ENCODE measurements around the gene MRPL38. TPM values are rescaled to one million over a fixed set of nuclear protein-coding genes. Genes with fewer than 3 reads are reported as not detected.

MRPL38 gene
- total and polyA plus RNA-seq, 2 donors (not counting 1 experiment from before 2014, with no cell fraction given), result 126 to 127 TPM

- no peaks in the 10 kb centered on the region for H3K9me3 ChIP-seq (ENCODE audit: control extremely low read depth in 1 of 3, control insufficient read depth in 2 of 3, insufficient read depth in 1 of 3, low read length in 2 of 3)
- TF ChIP-seq EZH2 (IDR thresholded peaks at IDR 0.05; ENCODE audit: borderline replicate concordance, insufficient read depth, low read depth, low read length, poor library complexity, severe bottlenecking) (no peak), CTCF (IDR thresholded peaks at IDR 0.05) (no peak)
- no peak overlapping the region for H3K9ac ChIP-seq (ENCODE audit: low read length)
- no peak overlapping the region for H3K27ac ChIP-seq (ENCODE audit: low read length in 2 of 2)
- ChIA-PET CTCF (interaction anchor here (1.2 to 5.9 kb wide), 2 partner anchors 15 to 16 kb away, joined by 3 to 52 read pairs; partner anchors contain the start of gene TRIM47), POLR2A (interaction anchor here (0.6 to 1.0 kb wide), 2 partner anchors 27 to 47 kb away, joined by 3 to 6 read pairs; no protein-coding TSS in a partner anchor)
- DNase-seq (no peak), ATAC-seq (ENCODE audit: low read depth) (no peak)
- Mint-ChIP-seq H3K4me1 (peaks cover 24% of the 10 kb centered on the region), H3K27ac (no peak overlapping the region), H3K9me3 (ENCODE audit: insufficient read depth) (no peaks in the 10 kb centered on the region), H3K27me3 (no peaks in the 10 kb centered on the region), H3K4me3 (no peak overlapping the region)
- peaks cover 2 to 12% of the 10 kb centered on the region in 2 experiments for H3K36me3 ChIP-seq (replicated peaks in 1 of 2; ENCODE audit: control extremely low read depth in 1 of 2, control insufficient read depth in 1 of 2, extremely low read depth in 1 of 2, insufficient read depth in 2 of 2, low read length in 1 of 2)
- no peaks in the 10 kb centered on the region for H3K27me3 ChIP-seq (replicated peaks in 1 of 4; ENCODE audit: control extremely low read depth in 1 of 4, control insufficient read depth in 3 of 4, insufficient read depth in 4 of 4, low read length in 3 of 4)
- peaks cover 16 to 19% of the 10 kb centered on the region in 2 donors for H3K4me1 ChIP-seq (ENCODE audit: control insufficient read depth in 2 of 2, insufficient read depth in 2 of 2, low read length in 2 of 2)
- H3K4me3 ChIP-seq (ENCODE audit: control extremely low read depth in 1 of 5, extremely low read depth in 1 of 5, insufficient read depth in 1 of 5, low read depth in 2 of 5, low read length in 4 of 5), result no peak overlapping the region
- H3K4me2 ChIP-seq (replicated peaks; ENCODE audit: low read depth, low read length, poor library complexity, severe bottlenecking), result no peak overlapping the region
- H2AFZ ChIP-seq (ENCODE audit: insufficient read depth, low read depth, low read length, poor library complexity, severe bottlenecking), result no peak overlapping the region
- H4K20me1 ChIP-seq (ENCODE audit: control insufficient read depth, insufficient read depth, low read length, poor library complexity, severe bottlenecking), result peaks cover 28% of the 10 kb centered on the region
- H3K79me2 ChIP-seq (ENCODE audit: control insufficient read depth, insufficient read depth, low read length), result peaks cover 24% of the 10 kb centered on the region
- WGBS (ENCODE audit: insufficient coverage), result 94% methylated on average over 16 of the region's 16 CpGs
- intact Hi-C loops (cut with micrococcal nuclease), result no loop called here
Observed at GRCh38 chr17:75892556-75893224, 12.0 kb downstream of the MRPL38 start.
